MM.1S (cell line): ENCODE data around the gene TMPRSS3.

Experiments
- DNase-seq: peaks from one replicate; pipeline ENCODE4 v3.0.0-alpha.2; 2015
- H2AFZ ChIP-seq: fragments of 300-600 bp; sonication (generic); 2 replicates; pipeline ENCODE4 v1.6.0; 2016; ENCODE audit warnings: antibody characterized with exemption, low read length
- H3F3A ChIP-seq: fragments of 300-600 bp; sonication (generic); 2 replicates; pipeline ENCODE4 v1.6.1; 2016; ENCODE audit warnings: mild to moderate bottlenecking, antibody characterized with exemption, low read length, moderate library complexity, mixed read lengths; ENCODE audit not compliant: insufficient read depth
- H3K27ac ChIP-seq: fragments of 300-600 bp; sonication (generic); 2 replicates; pipeline ENCODE4 v1.5.1; 2016; ENCODE audit warnings: mild to moderate bottlenecking, low read length
- H3K27me3 ChIP-seq: fragments of 300-600 bp; sonication (generic); replicated peaks from 2 replicates; pipeline ENCODE4 v1.6.0; 2016; ENCODE audit warnings: low read length; ENCODE audit not compliant: insufficient read depth
- H3K36me3 ChIP-seq: fragments of 300-600 bp; sonication (generic); replicated peaks from 2 replicates; pipeline ENCODE4 v1.6.1; 2016; ENCODE audit warnings: mild to moderate bottlenecking, low read length, mixed read lengths; ENCODE audit not compliant: insufficient read depth
- H3K4me1 ChIP-seq: fragments of 300-600 bp; sonication (generic); 2 replicates; pipeline ENCODE4 v1.6.1; 2016; ENCODE audit warnings: low read length, mixed read lengths
- H3K4me2 ChIP-seq: fragments of 300-600 bp; sonication (generic); 2 replicates; pipeline ENCODE4 v1.6.0; 2016; ENCODE audit warnings: low read depth, low read length
- H3K4me3 ChIP-seq: fragments of 300-600 bp; sonication (generic); 2 replicates; pipeline ENCODE4 v1.5.1; 2016; ENCODE audit warnings: low read length, mixed read lengths
- H3K79me2 ChIP-seq: fragments of 300-600 bp; sonication (generic); 2 replicates; pipeline ENCODE4 v1.6.1; 2016; ENCODE audit warnings: mixed run types, low read length, mixed read lengths
- H3K9ac ChIP-seq: fragments of 300-600 bp; sonication (generic); 2 replicates; pipeline ENCODE4 v1.6.1; 2016; ENCODE audit warnings: low read length, mixed read lengths
- H3K9me2 ChIP-seq: fragments of 300-600 bp; sonication (generic); replicated peaks from 2 replicates; pipeline ENCODE4 v1.6.1; 2016; ENCODE audit warnings: mild to moderate bottlenecking, low read length, mixed read lengths; ENCODE audit not compliant: insufficient read depth
- H3K9me3 ChIP-seq: fragments of 300-600 bp; sonication (generic); replicated peaks from 2 replicates; pipeline ENCODE4 v1.6.1; 2016; ENCODE audit warnings: mild to moderate bottlenecking, low read length, mixed read lengths; ENCODE audit not compliant: insufficient read depth
- H4K20me1 ChIP-seq: fragments of 300-600 bp; sonication (generic); 2 replicates; pipeline ENCODE4 v1.6.1; 2016; ENCODE audit warnings: mild to moderate bottlenecking, low read length, moderate library complexity, mixed read lengths; ENCODE audit not compliant: insufficient read depth
- CTCF ChIP-seq: fragments of 300-600 bp; sonication (generic); IDR thresholded peaks from 2 replicates; pipeline ENCODE4 v1.5.1; 2016; ENCODE audit warnings: antibody characterized with exemption, low read length, mixed read lengths
- EZH2 ChIP-seq: fragments of 300-600 bp; sonication (generic); optimal IDR thresholded peaks from 2 replicates; pipeline ENCODE3; 2017; ENCODE audit warnings: low read depth, mild to moderate bottlenecking, antibody characterized with exemption, low read length, mixed read lengths
- EZH2phosphoT487 ChIP-seq: fragments of 300-600 bp; sonication (generic); IDR thresholded peaks from 2 replicates; pipeline ENCODE4 v1.6.1; 2018; ENCODE audit warnings: antibody characterized with exemption, low read length

Gene TMPRSS3

GRCh38 chr21:42414066-42414465, 18.2 kb upstream of the TMPRSS3 start:
- H3K9ac ChIP-seq = no peak overlapping the region
- peaks cover 4% of the 10 kb centered on the region; the same call in 1 of the 2 replicates for H3K4me1 ChIP-seq
- H3K36me3 ChIP-seq = no peaks in the 10 kb centered on the region
- peaks cover 94% of the 10 kb centered on the region for H3K27me3 ChIP-seq
- no peak overlapping the region for H3K4me3 ChIP-seq
- H3K79me2 ChIP-seq = no peaks in the 10 kb centered on the region
- H3K9me3 ChIP-seq = no peaks in the 10 kb centered on the region
- no peaks in the 10 kb centered on the region for H3F3A ChIP-seq
- TF ChIP-seq EZH2 (no peak), CTCF (no peak), EZH2phosphoT487 (no peak)
- H3K9me2 ChIP-seq = no peaks in the 10 kb centered on the region
- H2AFZ ChIP-seq = no peak overlapping the region
- H3K4me2 ChIP-seq = no peak overlapping the region
- no peak overlapping the region for H3K27ac ChIP-seq
- no peaks in the 10 kb centered on the region for H4K20me1 ChIP-seq
- no peak for DNase-seq

GRCh38 chr21:42413500-42413899, 17.6 kb upstream of the TMPRSS3 start:
- H3K27me3 ChIP-seq = peaks cover 92% of the 10 kb centered on the region
- H3K4me3 ChIP-seq = no peak overlapping the region
- H3F3A ChIP-seq = no peaks in the 10 kb centered on the region
- no peak overlapping the region for H3K4me2 ChIP-seq
- no peaks in the 10 kb centered on the region for H3K79me2 ChIP-seq
- TF ChIP-seq CTCF = no peak
- TF ChIP-seq EZH2phosphoT487 = no peak
- TF ChIP-seq EZH2 = no peak
- H2AFZ ChIP-seq = no peak overlapping the region
- H4K20me1 ChIP-seq = no peaks in the 10 kb centered on the region
- no peaks in the 10 kb centered on the region for H3K9me2 ChIP-seq
- no peak for DNase-seq
- no peaks in the 10 kb centered on the region for H3K36me3 ChIP-seq
- H3K9me3 ChIP-seq = no peaks in the 10 kb centered on the region
- no peak overlapping the region for H3K9ac ChIP-seq
- no peak overlapping the region for H3K27ac ChIP-seq
- H3K4me1 ChIP-seq = peaks cover 4% of the 10 kb centered on the region; the same call in 1 of the 2 replicates

GRCh38 chr21:42413093-42413492, 17.2 kb upstream of the TMPRSS3 start:
- Histone ChIP-seq H3K4me3 (no peak overlapping the region), H3K4me2 (no peak overlapping the region), H3K27ac (no peak overlapping the region), H2AFZ (no peak overlapping the region), H3K9me2 (no peaks in the 10 kb centered on the region), H3K36me3 (no peaks in the 10 kb centered on the region), H3K9ac (no peak overlapping the region), H3K79me2 (no peaks in the 10 kb centered on the region), H3K4me1 (peaks cover 4% of the 10 kb centered on the region; the same call in 1 of the 2 replicates), H4K20me1 (no peaks in the 10 kb centered on the region), H3K9me3 (no peaks in the 10 kb centered on the region), H3F3A (no peaks in the 10 kb centered on the region), H3K27me3 (peaks cover 92% of the 10 kb centered on the region)
- TF ChIP-seq CTCF = no peak
- DNase-seq = no peak

GRCh38 chr21:42412636-42412933, 16.7 kb upstream of the TMPRSS3 start:
- peaks cover 93% of the 10 kb centered on the region for H3K27me3 ChIP-seq
- H3K9ac ChIP-seq = no peak overlapping the region
- no peak overlapping the region for H3K4me2 ChIP-seq
- no peaks in the 10 kb centered on the region for H4K20me1 ChIP-seq
- H3K79me2 ChIP-seq = no peaks in the 10 kb centered on the region
- no peaks in the 10 kb centered on the region for H3F3A ChIP-seq
- H3K4me1 ChIP-seq = peaks cover 4% of the 10 kb centered on the region; the same call in 1 of the 2 replicates
- no peaks in the 10 kb centered on the region for H3K9me3 ChIP-seq
- DNase-seq = no peak
- no peak overlapping the region for H3K4me3 ChIP-seq
- TF ChIP-seq EZH2phosphoT487 (no peak), CTCF (no peak), EZH2 (no peak)
- H3K27ac ChIP-seq = no peak overlapping the region
- H3K36me3 ChIP-seq = no peaks in the 10 kb centered on the region
- no peak overlapping the region for H2AFZ ChIP-seq
- no peaks in the 10 kb centered on the region for H3K9me2 ChIP-seq
